ENCODE measurements around the gene DNAI2. TPM values are rescaled to one million over a fixed set of nuclear protein-coding genes. Genes with fewer than 3 reads are reported as not detected.

DNAI2 gene
- total RNA-seq, 1 experiment from 2014 or later: 0.26 TPM

DNA sequence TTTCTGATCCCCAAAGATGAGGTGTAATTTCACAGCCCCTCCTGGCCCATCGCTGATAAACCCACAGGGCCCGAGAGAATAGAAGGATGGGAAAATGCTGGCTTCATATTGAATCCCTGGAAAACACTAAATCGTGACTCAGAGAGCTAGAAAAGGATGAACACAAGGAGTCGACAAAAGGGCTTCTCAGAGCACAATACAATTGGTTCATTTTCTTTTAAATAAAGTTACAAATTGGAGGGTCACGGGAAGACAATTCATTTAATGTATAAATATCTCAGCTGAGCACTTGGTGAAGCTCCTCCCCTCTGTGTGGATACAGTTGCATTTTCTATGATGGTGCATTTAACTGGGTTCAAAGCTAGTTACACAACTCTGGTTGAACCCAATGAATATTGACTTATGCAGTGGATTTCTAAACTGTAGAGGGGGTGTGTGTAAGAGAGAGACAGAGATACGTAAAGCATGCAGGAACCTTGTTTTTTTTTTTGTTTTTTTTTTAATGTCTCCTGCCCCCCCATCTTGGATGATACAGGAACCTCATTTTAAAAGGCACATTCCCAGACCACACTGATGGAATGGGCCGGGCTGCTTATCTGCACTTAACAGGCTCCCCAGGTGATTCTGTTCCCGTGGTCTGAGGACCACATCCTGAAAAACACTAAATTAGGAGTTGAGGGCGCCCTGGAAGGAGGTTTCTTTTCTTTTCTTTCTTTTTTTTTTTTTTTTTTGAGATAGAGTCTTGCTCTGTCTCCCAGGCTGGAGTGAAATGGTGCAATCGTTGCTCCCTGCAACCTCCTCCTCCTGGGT lies 46.6 kb upstream of the DNAI2 start:
- POLR2A ChIA-PET: no interaction called here
- ATAC-seq: no peak

DNA sequence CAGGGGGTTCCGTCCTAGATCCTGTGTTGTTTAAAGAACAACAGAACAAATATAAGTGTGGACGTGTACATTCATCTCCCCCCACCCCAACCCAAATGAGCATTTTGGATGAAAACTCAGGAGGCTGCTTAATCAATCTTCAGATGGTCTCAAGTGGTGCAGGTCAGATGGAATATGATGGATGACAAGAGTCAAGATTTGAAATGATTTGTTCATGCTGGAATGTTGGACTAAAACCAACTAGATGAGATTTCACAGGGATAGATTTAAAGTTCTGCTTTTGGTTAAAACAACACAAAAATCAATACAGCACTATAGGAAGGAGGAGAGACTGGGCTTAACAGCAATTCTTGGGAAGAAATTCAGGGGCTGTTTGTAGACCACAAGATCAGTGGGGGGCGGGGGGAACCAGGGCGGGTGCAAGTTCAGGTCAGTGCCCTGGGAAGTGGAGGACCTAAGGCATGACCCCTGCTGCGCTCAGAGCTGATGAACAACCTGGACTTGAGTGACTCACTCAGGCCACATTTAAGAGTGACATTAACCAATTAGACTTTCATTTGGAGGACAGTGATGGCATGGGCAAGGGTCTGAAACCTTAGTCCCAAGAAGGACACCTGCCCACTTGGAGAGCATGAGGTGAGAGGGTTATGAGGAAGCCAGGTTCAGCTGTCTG lies 45.6 kb upstream of the DNAI2 start:
- TF ChIP-seq JUN (CRISPR knock-in tag; IDR thresholded peaks at IDR 0.05) (no peak), ZNF423 (CRISPR knock-in tag; IDR thresholded peaks at IDR 0.05) (no peak), KAT7 (CRISPR knock-in tag; IDR thresholded peaks at IDR 0.05; ENCODE audit: borderline replicate concordance) (no peak), E2F5 (CRISPR knock-in tag; IDR thresholded peaks at IDR 0.05) (no peak)
- TF ChIP-seq, protein P1, sequence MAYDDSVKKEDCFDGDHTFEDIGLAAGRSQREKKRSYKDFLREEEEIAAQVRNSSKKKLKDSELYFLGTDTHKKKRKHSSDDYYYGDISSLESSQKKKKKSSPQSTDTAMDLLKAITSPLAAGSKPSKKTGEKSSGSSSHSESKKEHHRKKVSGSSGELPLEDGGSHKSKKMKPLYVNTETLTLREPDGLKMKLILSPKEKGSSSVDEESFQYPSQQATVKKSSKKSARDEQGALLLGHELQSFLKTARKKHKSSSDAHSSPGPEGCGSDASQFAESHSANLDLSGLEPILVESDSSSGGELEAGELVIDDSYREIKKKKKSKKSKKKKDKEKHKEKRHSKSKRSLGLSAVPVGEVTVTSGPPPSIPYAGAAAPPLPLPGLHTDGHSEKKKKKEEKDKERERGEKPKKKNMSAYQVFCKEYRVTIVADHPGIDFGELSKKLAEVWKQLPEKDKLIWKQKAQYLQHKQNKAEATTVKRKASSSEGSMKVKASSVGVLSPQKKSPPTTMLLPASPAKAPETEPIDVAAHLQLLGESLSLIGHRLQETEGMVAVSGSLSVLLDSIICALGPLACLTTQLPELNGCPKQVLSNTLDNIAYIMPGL (CRISPR knock-in tag; IDR thresholded peaks at IDR 0.05): no peak
- TF ChIP-seq, protein P2, sequence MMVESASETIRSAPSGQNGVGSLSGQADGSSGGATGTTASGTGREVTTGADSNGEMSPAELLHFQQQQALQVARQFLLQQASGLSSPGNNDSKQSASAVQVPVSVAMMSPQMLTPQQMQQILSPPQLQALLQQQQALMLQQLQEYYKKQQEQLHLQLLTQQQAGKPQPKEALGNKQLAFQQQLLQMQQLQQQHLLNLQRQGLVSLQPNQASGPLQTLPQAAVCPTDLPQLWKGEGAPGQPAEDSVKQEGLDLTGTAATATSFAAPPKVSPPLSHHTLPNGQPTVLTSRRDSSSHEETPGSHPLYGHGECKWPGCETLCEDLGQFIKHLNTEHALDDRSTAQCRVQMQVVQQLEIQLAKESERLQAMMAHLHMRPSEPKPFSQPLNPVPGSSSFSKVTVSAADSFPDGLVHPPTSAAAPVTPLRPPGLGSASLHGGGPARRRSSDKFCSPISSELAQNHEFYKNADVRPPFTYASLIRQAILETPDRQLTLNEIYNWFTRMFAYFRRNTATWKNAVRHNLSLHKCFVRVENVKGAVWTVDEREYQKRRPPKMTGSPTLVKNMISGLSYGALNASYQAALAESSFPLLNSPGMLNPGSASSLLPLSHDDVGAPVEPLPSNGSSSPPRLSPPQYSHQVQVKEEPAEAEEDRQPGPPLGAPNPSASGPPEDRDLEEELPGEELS (CRISPR knock-in tag; IDR thresholded peaks at IDR 0.05): no peak
- H3K4me1 Mint-ChIP-seq: peaks cover 4% of the 10 kb centered on the region
- H3K27ac Mint-ChIP-seq: no peak overlapping the region
- H3K4me3 Mint-ChIP-seq: no peak overlapping the region
- no peaks in the 10 kb centered on the region for H3K9me3 Mint-ChIP-seq
- no peaks in the 10 kb centered on the region for H3K36me3 Mint-ChIP-seq
- H3K27me3 Mint-ChIP-seq (ENCODE audit: low read depth): no peaks in the 10 kb centered on the region
- no peak for ATAC-seq
- DNase-seq (ENCODE audit: low spot score): no peak
- POLR2A ChIA-PET: no interaction called here
- CTCF ChIA-PET: no interaction called here

More for the DNA sequence above, 46.6 kb upstream of the DNAI2 start:
- H3K9me3 Mint-ChIP-seq: no peaks in the 10 kb centered on the region
- no peak overlapping the region for H3K4me3 Mint-ChIP-seq
- no peak overlapping the region for H3K27ac Mint-ChIP-seq
- H3K36me3 Mint-ChIP-seq: no peaks in the 10 kb centered on the region
- no peaks in the 10 kb centered on the region for H3K4me1 Mint-ChIP-seq
- no peaks in the 10 kb centered on the region for H3K27me3 Mint-ChIP-seq (ENCODE audit: low read depth)
- no peak for DNase-seq (ENCODE audit: low spot score)
- CTCF ChIA-PET: no interaction called here
- TF ChIP-seq, protein P3, sequence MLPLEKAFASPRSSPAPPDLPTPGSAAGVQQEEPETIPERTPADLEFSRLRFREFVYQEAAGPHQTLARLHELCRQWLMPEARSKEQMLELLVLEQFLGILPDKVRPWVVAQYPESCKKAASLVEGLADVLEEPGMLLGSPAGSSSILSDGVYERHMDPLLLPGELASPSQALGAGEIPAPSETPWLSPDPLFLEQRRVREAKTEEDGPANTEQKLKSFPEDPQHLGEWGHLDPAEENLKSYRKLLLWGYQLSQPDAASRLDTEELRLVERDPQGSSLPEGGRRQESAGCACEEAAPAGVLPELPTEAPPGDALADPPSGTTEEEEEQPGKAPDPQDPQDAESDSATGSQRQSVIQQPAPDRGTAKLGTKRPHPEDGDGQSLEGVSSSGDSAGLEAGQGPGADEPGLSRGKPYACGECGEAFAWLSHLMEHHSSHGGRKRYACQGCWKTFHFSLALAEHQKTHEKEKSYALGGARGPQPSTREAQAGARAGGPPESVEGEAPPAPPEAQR (CRISPR knock-in tag; IDR thresholded peaks at IDR 0.05): no peak
- TF ChIP-seq ZBTB21 (CRISPR knock-in tag; IDR thresholded peaks at IDR 0.05; ENCODE audit: borderline replicate concordance): no peak
- TF ChIP-seq CBFB (CRISPR knock-in tag; IDR thresholded peaks at IDR 0.05; ENCODE audit: low read depth): no peak
- TF ChIP-seq, protein P4, sequence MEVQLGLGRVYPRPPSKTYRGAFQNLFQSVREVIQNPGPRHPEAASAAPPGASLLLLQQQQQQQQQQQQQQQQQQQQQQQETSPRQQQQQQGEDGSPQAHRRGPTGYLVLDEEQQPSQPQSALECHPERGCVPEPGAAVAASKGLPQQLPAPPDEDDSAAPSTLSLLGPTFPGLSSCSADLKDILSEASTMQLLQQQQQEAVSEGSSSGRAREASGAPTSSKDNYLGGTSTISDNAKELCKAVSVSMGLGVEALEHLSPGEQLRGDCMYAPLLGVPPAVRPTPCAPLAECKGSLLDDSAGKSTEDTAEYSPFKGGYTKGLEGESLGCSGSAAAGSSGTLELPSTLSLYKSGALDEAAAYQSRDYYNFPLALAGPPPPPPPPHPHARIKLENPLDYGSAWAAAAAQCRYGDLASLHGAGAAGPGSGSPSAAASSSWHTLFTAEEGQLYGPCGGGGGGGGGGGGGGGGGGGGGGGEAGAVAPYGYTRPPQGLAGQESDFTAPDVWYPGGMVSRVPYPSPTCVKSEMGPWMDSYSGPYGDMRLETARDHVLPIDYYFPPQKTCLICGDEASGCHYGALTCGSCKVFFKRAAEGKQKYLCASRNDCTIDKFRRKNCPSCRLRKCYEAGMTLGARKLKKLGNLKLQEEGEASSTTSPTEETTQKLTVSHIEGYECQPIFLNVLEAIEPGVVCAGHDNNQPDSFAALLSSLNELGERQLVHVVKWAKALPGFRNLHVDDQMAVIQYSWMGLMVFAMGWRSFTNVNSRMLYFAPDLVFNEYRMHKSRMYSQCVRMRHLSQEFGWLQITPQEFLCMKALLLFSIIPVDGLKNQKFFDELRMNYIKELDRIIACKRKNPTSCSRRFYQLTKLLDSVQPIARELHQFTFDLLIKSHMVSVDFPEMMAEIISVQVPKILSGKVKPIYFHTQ (CRISPR knock-in tag; IDR thresholded peaks at IDR 0.05): no peak
- TF ChIP-seq FOXP1 (CRISPR knock-in tag; IDR thresholded peaks at IDR 0.05; ENCODE audit: borderline replicate concordance): no peak

Data from WTC11 (cell line).